PC-3 (cell line): Measurements from ENCODE around the gene INSL3.

Source experiments
- CTCF ChIP-seq: fragments of 300-600 bp; sonication (generic); conservative IDR thresholded peaks from 2 replicates; pipeline ENCODE4 v1.5.1; 2017; ENCODE audit warnings: antibody characterized with exemption, low read depth, mild to moderate bottlenecking, low read length
- EZH2 ChIP-seq: fragments of 300-600 bp; sonication (generic); IDR thresholded peaks from one replicate; pipeline ENCODE4 v1.6.1; 2017; ENCODE audit warnings: antibody characterized with exemption, mild to moderate bottlenecking, low read length; ENCODE audit not compliant: unreplicated experiment
- EZH2phosphoT487 ChIP-seq: fragments of 300-600 bp; sonication (generic); IDR thresholded peaks from 2 replicates; pipeline ENCODE4 v1.6.1; 2018; ENCODE audit warnings: mild to moderate bottlenecking, antibody characterized with exemption, low read length, borderline replicate concordance

- TF ChIP-seq CTCF (no peak), EZH2phosphoT487 (no peak), EZH2 (no peak)
These were observed 18.7 kb upstream of the INSL3 start for GRCh38 chr19:17840019-17840418.
